Stimulated activated naive CD8-positive, alpha-beta T cell treated with anti-CD3 and anti-CD28 coated beads, Interleukin-15, Interleukin-2, amounts not matched to agents 100 ng/mL and 50 ng/mL, for 24 hours (primary cell): Measurements from ENCODE around the gene IGF1R.

ENCODE experiments used
- H3K27ac Mint-ChIP-seq: one replicate; pipeline ENCODE4 v1.8.0; 2021; ENCODE audit warnings: mild to moderate bottlenecking, mixed read lengths
- H3K27me3 Mint-ChIP-seq: one replicate; pipeline ENCODE4 v1.8.0; 2021; ENCODE audit warnings: mixed read lengths
- H3K36me3 Mint-ChIP-seq: one replicate; pipeline ENCODE4 v1.8.0; 2021; ENCODE audit warnings: low read depth, mixed read lengths
- H3K4me1 Mint-ChIP-seq: one replicate; pipeline ENCODE4 v1.8.0; 2021; ENCODE audit warnings: low read depth, mixed read lengths
- H3K4me3 Mint-ChIP-seq: one replicate; pipeline ENCODE4 v1.8.0; 2021; ENCODE audit warnings: mild to moderate bottlenecking, mixed read lengths
- H3K9me3 Mint-ChIP-seq: one replicate; pipeline ENCODE4 v1.8.0; 2021; ENCODE audit warnings: mixed read lengths

IGF1R gene

GRCh38 chr15:98765610-98766009 lies 117.3 kb downstream of the IGF1R start:
- Mint-ChIP-seq H3K4me1 (peaks cover 13% of the 10 kb centered on the region), H3K4me3 (no peak overlapping the region), H3K36me3 (no peaks in the 10 kb centered on the region), H3K27ac (no peak overlapping the region), H3K27me3 (no peaks in the 10 kb centered on the region), H3K9me3 (no peaks in the 10 kb centered on the region)

- H3K4me1 Mint-ChIP-seq: peaks cover 5% of the 10 kb centered on the region
- no peak overlapping the region for H3K4me3 Mint-ChIP-seq
- H3K9me3 Mint-ChIP-seq: no peaks in the 10 kb centered on the region
- H3K36me3 Mint-ChIP-seq: no peaks in the 10 kb centered on the region
- no peaks in the 10 kb centered on the region for H3K27me3 Mint-ChIP-seq
- H3K27ac Mint-ChIP-seq: no peak overlapping the region
These were observed 119.4 kb downstream of the IGF1R start for GRCh38 chr15:98767692-98768091.

DNA sequence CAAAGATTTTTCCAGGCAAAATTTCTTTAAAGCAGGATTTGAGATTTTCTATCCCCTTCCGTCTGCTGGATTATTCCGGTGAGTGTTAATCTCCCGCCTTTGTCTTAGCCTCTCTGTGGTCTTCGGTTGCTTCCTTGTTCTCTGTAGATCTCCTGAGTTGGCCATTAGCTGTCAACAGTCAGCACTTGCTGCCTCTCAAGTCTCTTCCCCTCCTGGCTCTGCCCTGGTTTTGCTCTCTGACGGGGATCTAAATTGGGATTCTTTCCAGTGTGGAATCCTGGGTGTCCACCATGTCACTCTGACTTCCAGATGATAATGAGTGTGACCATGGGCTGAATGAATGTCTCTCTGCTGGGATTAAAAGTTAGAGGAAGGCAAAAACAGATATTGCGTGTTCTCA lies 121.5 kb downstream of the IGF1R start:
- Mint-ChIP-seq H3K9me3 (no peaks in the 10 kb centered on the region), H3K4me1 (peaks cover 12% of the 10 kb centered on the region), H3K4me3 (no peak overlapping the region), H3K36me3 (no peaks in the 10 kb centered on the region), H3K27ac (no peak overlapping the region), H3K27me3 (no peaks in the 10 kb centered on the region)

DNA sequence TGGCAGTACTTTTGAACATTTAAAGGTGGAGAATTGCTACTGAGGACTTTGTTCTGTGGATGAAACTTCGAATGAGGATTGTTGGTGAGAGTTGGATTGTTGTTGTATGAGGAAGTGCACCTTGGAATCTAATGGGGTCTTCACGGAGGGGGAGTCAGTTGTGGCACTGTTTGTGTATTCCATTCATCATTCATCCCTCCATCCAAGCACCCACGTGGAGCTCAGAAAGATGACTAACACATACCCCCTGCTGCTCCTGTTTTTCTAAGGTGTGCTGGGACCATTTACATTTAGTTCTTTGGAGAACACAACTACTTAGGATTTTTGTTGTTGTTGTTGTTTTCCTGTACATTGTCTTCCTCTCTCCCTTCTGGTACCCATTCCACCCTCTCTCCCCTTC lies 122.6 kb downstream of the IGF1R start:
- Mint-ChIP-seq H3K27ac (no peak overlapping the region), H3K4me1 (peaks cover 19% of the 10 kb centered on the region), H3K27me3 (no peaks in the 10 kb centered on the region), H3K9me3 (no peaks in the 10 kb centered on the region), H3K36me3 (no peaks in the 10 kb centered on the region), H3K4me3 (no peak overlapping the region)

GRCh38 chr15:98771541-98771940 lies 123.2 kb downstream of the IGF1R start:
- Mint-ChIP-seq H3K9me3 (no peaks in the 10 kb centered on the region), H3K4me1 (peaks cover 23% of the 10 kb centered on the region), H3K4me3 (no peak overlapping the region), H3K27ac (no peak overlapping the region), H3K36me3 (no peaks in the 10 kb centered on the region), H3K27me3 (no peaks in the 10 kb centered on the region)

DNA sequence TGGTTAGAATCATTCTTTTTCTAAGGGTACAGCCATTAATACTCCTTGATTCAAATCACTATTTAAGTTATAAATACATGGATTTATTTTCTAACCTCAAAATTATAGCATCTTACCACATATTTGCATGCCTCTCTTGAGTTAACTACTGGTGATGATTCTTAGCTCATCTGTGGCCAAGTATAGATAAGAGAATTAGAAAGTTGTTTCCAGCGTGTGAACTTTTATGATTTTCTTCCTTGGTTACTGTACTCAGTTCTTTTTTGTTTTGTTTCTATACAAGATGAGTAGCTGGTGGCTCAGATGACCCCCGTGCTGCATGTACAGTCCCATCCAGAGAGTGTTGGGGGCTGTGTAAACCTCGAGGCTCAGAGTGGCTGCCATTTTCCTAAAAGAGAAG lies 124.6 kb downstream of the IGF1R start:
- H3K27me3 Mint-ChIP-seq: no peaks in the 10 kb centered on the region
- H3K4me3 Mint-ChIP-seq: no peak overlapping the region
- H3K9me3 Mint-ChIP-seq: no peaks in the 10 kb centered on the region
- H3K36me3 Mint-ChIP-seq: no peaks in the 10 kb centered on the region
- H3K27ac Mint-ChIP-seq: no peak overlapping the region
- H3K4me1 Mint-ChIP-seq: peaks cover 31% of the 10 kb centered on the region

DNA sequence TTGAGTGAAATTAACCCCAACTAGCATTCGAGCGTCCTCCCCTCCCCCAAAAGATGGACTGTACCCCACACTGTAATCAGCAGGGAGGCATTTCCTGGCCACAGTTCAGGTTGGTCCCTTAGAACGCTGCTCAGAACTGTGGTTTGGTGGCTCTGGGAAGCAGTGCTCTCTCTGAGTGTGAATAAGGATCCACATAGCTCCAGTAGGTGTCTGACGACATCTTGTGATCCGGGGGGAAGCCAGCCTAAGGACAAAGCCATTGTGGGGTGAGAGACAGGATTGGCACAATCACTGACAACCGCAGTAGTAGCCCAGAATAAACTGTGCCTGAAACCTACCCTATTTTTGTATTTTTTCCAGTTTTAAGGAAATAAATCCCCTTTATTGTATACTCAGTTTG lies 125.3 kb downstream of the IGF1R start:
- Mint-ChIP-seq H3K4me1 (peaks cover 35% of the 10 kb centered on the region), H3K27me3 (no peaks in the 10 kb centered on the region), H3K36me3 (no peaks in the 10 kb centered on the region), H3K27ac (no peak overlapping the region), H3K4me3 (no peak overlapping the region), H3K9me3 (no peaks in the 10 kb centered on the region)

GRCh38 chr15:98774756-98775497 lies 126.6 kb downstream of the IGF1R start:
- no peak overlapping the region for H3K4me3 Mint-ChIP-seq
- H3K27me3 Mint-ChIP-seq: no peaks in the 10 kb centered on the region
- H3K36me3 Mint-ChIP-seq: no peaks in the 10 kb centered on the region
- no peak overlapping the region for H3K27ac Mint-ChIP-seq
- H3K9me3 Mint-ChIP-seq: no peaks in the 10 kb centered on the region
- H3K4me1 Mint-ChIP-seq: peaks cover 43% of the 10 kb centered on the region

DNA sequence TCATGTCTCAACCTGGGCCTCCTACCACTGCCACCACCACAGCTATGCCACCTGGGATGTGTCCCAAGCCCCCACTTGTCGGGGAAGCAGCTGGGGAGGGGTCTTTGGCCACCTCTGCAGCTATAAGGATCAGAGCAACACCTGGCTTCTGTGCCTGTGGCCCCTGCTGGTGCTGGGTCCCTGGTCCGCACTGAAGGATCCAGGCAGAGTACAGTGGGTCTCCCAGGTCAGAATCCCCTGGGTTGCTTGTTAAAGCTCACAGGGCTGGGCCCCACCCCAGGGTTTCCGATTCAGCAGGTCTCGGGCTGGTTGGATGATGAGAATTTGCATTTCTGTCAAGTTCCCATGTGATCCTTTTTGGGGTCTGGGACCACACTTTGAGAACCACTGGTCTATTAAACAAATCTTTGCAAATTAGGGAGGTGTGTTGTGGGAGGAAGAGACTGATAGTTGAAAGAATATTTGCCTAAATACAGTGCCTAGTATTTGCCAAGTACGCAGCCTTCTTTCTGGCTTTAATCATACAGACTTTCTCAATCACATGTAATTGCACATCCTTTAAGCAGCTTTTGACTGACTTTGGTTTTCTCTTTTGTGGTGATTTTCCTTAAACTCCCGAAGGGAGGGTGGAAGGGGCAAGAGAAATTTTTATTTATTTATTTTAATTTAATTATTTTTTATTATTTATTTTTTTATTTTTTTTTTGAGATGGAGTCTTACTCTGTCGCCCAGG lies 127.3 kb downstream of the IGF1R start:
- Mint-ChIP-seq H3K4me1 (peaks cover 43% of the 10 kb centered on the region), H3K4me3 (no peak overlapping the region), H3K9me3 (no peaks in the 10 kb centered on the region), H3K36me3 (no peaks in the 10 kb centered on the region), H3K27me3 (no peaks in the 10 kb centered on the region), H3K27ac (no peak overlapping the region)

- H3K27me3 Mint-ChIP-seq: no peaks in the 10 kb centered on the region
- no peaks in the 10 kb centered on the region for H3K36me3 Mint-ChIP-seq
- no peak overlapping the region for H3K4me3 Mint-ChIP-seq
- peaks cover 43% of the 10 kb centered on the region for H3K4me1 Mint-ChIP-seq
- no peak overlapping the region for H3K27ac Mint-ChIP-seq
- H3K9me3 Mint-ChIP-seq: no peaks in the 10 kb centered on the region
These were observed 128.4 kb downstream of the IGF1R start for GRCh38 chr15:98776607-98777281.

DNA sequence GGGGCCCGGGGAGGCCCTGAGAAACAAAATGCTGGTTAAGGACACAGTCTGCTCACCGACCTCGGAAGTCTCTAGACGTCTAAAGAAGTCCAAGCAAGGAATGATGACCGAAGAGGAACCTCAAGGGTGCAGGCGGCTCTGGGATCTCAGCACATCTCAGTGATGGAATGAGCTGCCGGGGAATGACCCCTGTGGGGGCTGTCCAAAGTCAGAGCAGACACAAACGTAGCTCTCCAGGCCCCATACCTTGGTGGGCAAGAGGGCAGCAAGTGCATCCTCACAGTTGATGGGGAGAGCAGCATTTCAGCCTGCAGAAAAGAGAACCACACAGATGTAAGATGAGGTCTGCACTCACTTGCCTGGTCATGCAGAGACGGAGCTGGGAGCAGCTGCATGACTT lies 129.1 kb downstream of the IGF1R start:
- H3K4me1 Mint-ChIP-seq: peaks cover 43% of the 10 kb centered on the region
- H3K4me3 Mint-ChIP-seq: no peak overlapping the region
- no peaks in the 10 kb centered on the region for H3K36me3 Mint-ChIP-seq
- peaks cover 3% of the 10 kb centered on the region for H3K27me3 Mint-ChIP-seq
- H3K27ac Mint-ChIP-seq: no peak overlapping the region
- H3K9me3 Mint-ChIP-seq: no peaks in the 10 kb centered on the region

DNA sequence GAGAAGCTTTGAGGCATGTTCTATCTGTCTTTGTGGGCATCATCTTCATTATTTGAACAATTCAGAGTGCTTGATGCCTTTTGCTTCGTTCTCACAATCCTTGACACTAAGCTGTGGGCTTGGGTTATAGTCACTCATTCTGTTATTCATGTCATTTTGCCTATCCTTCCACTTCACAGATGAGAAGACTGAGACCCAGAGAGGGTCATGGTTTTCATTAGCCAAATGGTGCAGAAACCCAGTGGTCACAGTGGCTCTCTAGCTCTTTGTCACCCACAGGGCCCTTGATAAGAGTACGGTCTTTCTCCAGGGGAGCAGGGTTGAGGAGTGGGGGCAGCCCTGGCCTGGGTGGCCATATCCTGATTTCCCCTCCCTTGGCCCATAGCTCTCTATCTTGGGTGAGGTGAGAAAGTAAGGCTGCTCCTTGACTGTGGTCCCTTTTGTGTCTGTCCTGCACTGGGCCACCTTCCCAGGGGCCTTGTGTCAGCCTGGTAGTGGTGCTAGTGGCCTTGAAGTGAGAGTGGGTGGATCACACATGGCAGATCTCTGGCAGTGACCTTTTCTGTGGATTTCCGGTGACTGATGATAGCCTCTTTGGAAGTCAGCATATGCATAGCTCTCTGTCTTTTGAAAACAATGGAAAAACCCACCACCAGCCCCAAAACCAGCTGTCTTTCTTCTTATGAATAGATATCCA lies 130.1 kb downstream of the IGF1R start:
- H3K27ac Mint-ChIP-seq: no peak overlapping the region
- no peak overlapping the region for H3K4me3 Mint-ChIP-seq
- no peaks in the 10 kb centered on the region for H3K36me3 Mint-ChIP-seq
- peaks cover 37% of the 10 kb centered on the region for H3K4me1 Mint-ChIP-seq
- no peaks in the 10 kb centered on the region for H3K9me3 Mint-ChIP-seq
- H3K27me3 Mint-ChIP-seq: peaks cover 3% of the 10 kb centered on the region

GRCh38 chr15:98778960-98779359 lies 130.6 kb downstream of the IGF1R start:
- Mint-ChIP-seq H3K9me3 (no peaks in the 10 kb centered on the region), H3K4me3 (no peak overlapping the region), H3K27me3 (peaks cover 3% of the 10 kb centered on the region), H3K27ac (no peak overlapping the region), H3K36me3 (no peaks in the 10 kb centered on the region), H3K4me1 (peaks cover 36% of the 10 kb centered on the region)

DNA sequence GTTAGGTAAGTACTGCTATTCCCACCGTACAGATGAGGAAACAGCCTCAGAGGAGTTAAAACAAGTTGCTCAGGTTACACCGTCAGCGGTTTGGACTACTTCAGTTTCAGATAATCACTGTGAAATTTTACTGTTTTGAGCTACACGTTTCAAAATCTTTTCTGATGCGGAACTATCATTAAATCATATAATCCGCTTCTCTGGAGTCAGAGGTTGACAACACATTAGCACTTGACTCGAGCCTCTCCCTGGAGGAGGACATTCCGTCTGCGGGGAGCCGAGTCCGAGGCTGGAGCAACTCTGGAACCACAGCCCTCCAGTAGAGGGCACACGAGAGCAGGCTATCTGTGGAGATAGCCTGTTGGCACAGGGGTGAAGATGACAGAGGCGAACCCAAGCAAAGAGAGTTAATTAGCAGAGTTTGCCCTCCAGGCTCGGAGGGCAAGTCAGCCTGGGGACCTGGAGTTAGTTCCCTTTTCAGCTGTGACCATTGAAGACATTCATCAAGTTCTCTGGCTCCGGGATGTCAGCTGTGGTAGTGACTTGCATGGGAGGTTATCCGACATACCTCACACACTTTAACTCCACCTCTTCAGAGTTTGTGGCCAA lies 131.2 kb downstream of the IGF1R start:
- Mint-ChIP-seq H3K4me1 (peaks cover 31% of the 10 kb centered on the region), H3K4me3 (peak overlapping the region; percentile 51), H3K9me3 (no peaks in the 10 kb centered on the region), H3K27me3 (peaks cover 3% of the 10 kb centered on the region), H3K27ac (peak overlapping the region; percentile 33), H3K36me3 (no peaks in the 10 kb centered on the region)
